ENCODE measurements around the gene ZSCAN20. TPM values are rescaled to one million over a fixed set of nuclear protein-coding genes. Genes with fewer than 3 reads are reported as not detected.
A peak's percentile ranks its signal among the peaks of the same experiment; 100 is the strongest.

Gene ZSCAN20
- total and polyA plus RNA-seq, 9 of the 15 experiments (the other 6 are each of a cell fraction or from before 2014, with no cell fraction given) = 0.36 to 3.3 (median 2.0) TPM

DNA sequence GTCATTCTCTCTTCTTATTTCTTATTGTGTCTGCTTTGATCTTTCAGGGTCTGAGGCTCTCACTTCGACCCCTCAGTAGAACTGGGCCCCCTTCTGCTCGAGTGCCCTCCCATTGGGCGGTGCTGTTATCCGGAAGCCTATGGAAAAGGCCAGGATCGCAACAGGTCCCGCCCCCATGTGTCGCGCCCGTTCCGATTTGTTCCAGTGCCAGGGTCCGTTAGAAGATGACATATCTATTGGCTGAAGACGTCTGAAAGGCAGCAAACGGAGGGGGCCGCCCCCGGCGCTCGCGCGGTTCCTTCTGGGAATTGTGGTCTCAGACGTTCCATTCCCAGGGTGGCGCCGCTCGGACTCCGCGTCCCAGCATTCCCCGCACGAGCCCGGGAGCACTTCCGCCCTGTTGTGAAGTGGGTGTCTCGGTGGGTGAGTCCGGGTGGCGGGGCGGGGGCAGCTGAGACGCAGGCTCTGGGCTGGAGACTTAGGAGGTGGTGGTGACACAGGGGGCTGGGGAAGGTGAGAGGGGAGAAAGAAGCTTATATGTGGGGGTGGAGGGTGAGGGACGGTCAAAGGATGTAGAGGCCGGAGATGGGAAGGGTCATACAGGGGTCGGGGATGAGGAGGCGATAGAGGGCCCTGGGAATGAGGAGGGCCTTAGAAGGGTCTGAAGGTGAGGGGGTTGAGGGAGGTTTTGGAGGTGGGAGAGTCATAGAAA is at the start of gene ZSCAN20 (continued):
- TF ChIP-seq, protein P1, sequence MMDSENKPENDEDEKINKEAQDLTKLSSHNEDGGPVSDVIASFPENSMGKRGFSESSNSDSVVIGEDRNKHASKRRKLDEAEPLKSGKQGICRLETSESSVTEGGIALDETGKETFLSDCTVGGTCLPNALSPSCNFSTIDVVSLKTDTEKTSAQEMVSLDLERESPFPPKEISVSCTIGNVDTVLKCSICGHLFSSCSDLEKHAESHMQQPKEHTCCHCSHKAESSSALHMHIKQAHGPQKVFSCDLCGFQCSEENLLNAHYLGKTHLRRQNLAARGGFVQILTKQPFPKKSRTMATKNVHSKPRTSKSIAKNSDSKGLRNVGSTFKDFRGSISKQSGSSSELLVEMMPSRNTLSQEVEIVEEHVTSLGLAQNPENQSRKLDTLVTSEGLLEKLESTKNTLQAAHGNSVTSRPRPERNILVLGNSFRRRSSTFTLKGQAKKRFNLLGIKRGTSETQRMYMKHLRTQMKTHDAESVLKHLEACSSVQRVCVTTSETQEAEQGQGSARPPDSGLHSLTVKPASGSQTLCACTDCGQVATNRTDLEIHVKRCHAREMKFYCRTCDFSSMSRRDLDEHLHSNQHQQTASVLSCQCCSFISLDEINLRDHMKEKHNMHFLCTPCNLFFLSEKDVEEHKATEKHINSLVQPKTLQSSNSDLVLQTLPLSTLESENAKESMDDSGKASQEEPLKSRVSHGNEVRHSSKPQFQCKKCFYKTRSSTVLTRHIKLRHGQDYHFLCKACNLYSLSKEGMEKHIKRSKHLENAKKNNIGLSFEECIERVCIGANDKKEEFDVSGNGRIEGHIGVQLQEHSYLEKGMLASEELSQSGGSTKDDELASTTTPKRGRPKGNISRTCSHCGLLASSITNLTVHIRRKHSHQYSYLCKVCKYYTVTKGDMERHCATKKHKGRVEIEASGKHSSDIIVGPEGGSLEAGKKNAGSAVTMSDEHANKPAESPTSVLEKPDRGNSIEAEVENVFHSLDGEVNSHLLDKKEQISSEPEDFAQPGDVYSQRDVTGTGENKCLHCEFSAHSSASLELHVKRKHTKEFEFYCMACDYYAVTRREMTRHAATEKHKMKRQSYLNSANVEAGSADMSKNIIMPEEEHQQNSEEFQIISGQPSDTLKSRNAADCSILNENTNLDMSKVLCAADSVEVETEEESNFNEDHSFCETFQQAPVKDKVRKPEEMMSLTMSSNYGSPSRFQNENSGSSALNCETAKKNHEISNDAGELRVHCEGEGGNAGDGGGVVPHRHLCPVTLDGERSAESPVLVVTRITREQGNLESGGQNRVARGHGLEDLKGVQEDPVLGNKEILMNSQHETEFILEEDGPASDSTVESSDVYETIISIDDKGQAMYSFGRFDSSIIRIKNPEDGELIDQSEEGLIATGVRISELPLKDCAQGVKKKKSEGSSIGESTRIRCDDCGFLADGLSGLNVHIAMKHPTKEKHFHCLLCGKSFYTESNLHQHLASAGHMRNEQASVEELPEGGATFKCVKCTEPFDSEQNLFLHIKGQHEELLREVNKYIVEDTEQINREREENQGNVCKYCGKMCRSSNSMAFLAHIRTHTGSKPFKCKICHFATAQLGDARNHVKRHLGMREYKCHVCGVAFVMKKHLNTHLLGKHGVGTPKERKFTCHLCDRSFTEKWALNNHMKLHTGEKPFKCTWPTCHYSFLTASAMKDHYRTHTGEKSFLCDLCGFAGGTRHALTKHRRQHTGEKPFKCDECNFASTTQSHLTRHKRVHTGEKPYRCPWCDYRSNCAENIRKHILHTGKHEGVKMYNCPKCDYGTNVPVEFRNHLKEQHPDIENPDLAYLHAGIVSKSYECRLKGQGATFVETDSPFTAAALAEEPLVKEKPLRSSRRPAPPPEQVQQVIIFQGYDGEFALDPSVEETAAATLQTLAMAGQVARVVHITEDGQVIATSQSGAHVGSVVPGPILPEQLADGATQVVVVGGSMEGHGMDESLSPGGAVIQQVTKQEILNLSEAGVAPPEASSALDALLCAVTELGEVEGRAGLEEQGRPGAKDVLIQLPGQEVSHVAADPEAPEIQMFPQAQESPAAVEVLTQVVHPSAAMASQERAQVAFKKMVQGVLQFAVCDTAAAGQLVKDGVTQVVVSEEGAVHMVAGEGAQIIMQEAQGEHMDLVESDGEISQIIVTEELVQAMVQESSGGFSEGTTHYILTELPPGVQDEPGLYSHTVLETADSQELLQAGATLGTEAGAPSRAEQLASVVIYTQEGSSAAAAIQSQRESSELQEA (IDR thresholded peaks at IDR 0.05; ENCODE audit: low read depth) = peak; percentile 22; the same call in 1 of the 2 replicates
- TF ChIP-seq PCBP2 (IDR thresholded peaks at IDR 0.05; ENCODE audit: low read depth, low read length, poor library complexity, severe bottlenecking) (no peak), SMAD1 (IDR thresholded peaks at IDR 0.05; ENCODE audit: low read depth, low read length, partially characterized antibody) (no peak), ZZZ3 (IDR thresholded peaks at IDR 0.05) (no peak), TCF3 (CRISPR knock-in tag; IDR thresholded peaks at IDR 0.05) (no peak), SLC30A9 (CRISPR knock-in tag; IDR thresholded peaks at IDR 0.05) (no peak), ZNF324 (CRISPR knock-in tag; IDR thresholded peaks at IDR 0.05) (no peak), ZNF699 (CRISPR knock-in tag; IDR thresholded peaks at IDR 0.05; ENCODE audit: insufficient replicate concordance) (no peak), GATAD2A (IDR thresholded peaks at IDR 0.05) (no peak), NCOA2 (IDR thresholded peaks at IDR 0.05; ENCODE audit: partially characterized antibody in 2 of 2) (no peak), CREB3 (tag; conservative IDR thresholded peaks at IDR 0.05; ENCODE audit: low read depth) (no peak), SP1 (CRISPR knock-in tag; IDR thresholded peaks at IDR 0.05) (peak; percentile 66; the same call in 1 of the 2 replicates), CBX2 (IDR thresholded peaks at IDR 0.05; ENCODE audit: insufficient read depth, low read length, poor library complexity, severe bottlenecking) (no peak), PHTF2 (CRISPR knock-in tag; IDR thresholded peaks at IDR 0.05) (no peak), ZNF174 (CRISPR knock-in tag; IDR thresholded peaks at IDR 0.05) (no peak)

Data from K562 (cell line).